Liver (tissue), 3 donors: Measurements from ENCODE around the gene GPR180.

Experiments
- JUND ChIP-seq, 2 donors: IDR thresholded peaks; 2 replicates each; pipeline ENCODE4 v1.6.1; 2016; ENCODE audit warnings: antibody characterized with exemption in 2 of 2
- TF ChIP-seq, protein P1 (sequence below): fragments of 150-350 bp; IDR thresholded peaks from 2 replicates; pipeline ENCODE4 v1.5.1; 2017; ENCODE audit warnings: improper control_type of control experiment, low read depth, low read length; ENCODE audit not compliant: missing input control
- TF ChIP-seq, protein P2 (sequence below): IDR thresholded peaks from 2 replicates; pipeline ENCODE4 v1.6.1; 2016; ENCODE audit warnings: antibody characterized with exemption
- donor health status: healthy.
- donor health status: healthy.

DNA sequence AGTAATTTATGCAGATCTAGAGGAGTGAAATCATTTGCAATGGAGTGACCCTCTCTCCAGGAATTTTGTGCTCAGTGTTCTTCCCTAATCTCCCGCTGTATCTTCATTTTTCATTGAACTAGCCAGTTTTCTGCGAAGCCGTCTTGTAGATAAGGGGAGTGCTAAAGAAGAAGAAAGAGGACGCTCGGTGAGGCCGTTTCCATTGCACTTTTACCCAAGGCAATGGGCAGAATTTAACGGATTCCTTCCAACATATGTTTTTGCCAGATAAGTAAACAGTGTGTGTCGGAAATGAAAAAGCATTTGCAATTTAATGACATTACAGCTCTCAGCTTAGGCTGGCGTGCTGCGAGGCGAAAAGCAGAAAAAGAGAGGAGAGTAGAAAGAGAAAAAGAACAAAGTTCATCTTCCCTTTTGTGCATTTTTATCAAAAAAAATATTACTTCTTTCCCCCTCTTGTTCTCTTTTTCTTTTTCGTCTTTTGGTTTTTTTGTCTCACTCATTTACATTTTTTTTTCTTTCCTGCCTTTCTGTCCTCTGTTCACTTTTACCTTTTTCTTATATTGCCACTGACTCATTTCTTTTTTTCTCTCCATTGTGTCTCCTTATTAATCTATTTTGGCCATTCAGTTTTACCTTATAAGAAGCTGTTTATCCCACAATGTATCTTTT, 60.8 kb downstream of the GPR180 start:
- TF ChIP-seq, protein P1, sequence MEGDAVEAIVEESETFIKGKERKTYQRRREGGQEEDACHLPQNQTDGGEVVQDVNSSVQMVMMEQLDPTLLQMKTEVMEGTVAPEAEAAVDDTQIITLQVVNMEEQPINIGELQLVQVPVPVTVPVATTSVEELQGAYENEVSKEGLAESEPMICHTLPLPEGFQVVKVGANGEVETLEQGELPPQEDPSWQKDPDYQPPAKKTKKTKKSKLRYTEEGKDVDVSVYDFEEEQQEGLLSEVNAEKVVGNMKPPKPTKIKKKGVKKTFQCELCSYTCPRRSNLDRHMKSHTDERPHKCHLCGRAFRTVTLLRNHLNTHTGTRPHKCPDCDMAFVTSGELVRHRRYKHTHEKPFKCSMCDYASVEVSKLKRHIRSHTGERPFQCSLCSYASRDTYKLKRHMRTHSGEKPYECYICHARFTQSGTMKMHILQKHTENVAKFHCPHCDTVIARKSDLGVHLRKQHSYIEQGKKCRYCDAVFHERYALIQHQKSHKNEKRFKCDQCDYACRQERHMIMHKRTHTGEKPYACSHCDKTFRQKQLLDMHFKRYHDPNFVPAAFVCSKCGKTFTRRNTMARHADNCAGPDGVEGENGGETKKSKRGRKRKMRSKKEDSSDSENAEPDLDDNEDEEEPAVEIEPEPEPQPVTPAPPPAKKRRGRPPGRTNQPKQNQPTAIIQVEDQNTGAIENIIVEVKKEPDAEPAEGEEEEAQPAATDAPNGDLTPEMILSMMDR, result no peak
- TF ChIP-seq, protein P2, sequence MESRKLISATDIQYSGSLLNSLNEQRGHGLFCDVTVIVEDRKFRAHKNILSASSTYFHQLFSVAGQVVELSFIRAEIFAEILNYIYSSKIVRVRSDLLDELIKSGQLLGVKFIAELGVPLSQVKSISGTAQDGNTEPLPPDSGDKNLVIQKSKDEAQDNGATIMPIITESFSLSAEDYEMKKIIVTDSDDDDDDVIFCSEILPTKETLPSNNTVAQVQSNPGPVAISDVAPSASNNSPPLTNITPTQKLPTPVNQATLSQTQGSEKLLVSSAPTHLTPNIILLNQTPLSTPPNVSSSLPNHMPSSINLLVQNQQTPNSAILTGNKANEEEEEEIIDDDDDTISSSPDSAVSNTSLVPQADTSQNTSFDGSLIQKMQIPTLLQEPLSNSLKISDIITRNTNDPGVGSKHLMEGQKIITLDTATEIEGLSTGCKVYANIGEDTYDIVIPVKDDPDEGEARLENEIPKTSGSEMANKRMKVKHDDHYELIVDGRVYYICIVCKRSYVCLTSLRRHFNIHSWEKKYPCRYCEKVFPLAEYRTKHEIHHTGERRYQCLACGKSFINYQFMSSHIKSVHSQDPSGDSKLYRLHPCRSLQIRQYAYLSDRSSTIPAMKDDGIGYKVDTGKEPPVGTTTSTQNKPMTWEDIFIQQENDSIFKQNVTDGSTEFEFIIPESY, result no peak
- no peak for TF ChIP-seq JUND (IDR thresholded peaks at IDR 0.05)
